Breast epithelium (tissue), 4 donors: ENCODE data around the gene MET. TPM values are rescaled to one million over a fixed set of nuclear protein-coding genes. Genes with fewer than 3 reads are reported as not detected.

ENCODE experiments used
- DNase-seq, 2 donors: peaks; one replicate each; pipeline ENCODE4 v3.0.0-alpha.2; 2019; ENCODE audit warnings: low spot score in 2 of 2
- H3K27ac ChIP-seq, 2 donors: fragments of 200-600 bp; sonication (generic) in 1 of 2; one replicate each; pipeline ENCODE4 v1.5.1; 2016 to 2019; ENCODE audit warnings: mild to moderate bottlenecking in 1 of 2
- H3K27me3 ChIP-seq, 2 donors: fragments of 200-600 bp; sonication (generic) in 1 of 2; one replicate each; pipeline versions ENCODE4 v1.5.1 to v1.6.0; 2017 to 2019; ENCODE audit warnings: control low read depth in 1 of 2, mild to moderate bottlenecking in 1 of 2
- H3K36me3 ChIP-seq: fragments of 200-600 bp; one replicate; pipeline ENCODE4 v1.5.1; 2019
- H3K4me1 ChIP-seq, 2 donors: fragments of 200-600 bp; sonication (generic); one replicate each; pipeline ENCODE4 v1.5.1; 2016 to 2019; ENCODE audit warnings: control low read depth in 1 of 2
- H3K4me3 ChIP-seq, 3 donors: fragments of 200-600 bp; sonication (generic); 1 replicate in 2 of 3; 2 replicates in 1 of 3; pipeline ENCODE4 v1.5.1; 2016 to 2019; ENCODE audit warnings: mild to moderate bottlenecking in 3 of 3, moderate library complexity in 2 of 3
- H3K9me3 ChIP-seq, 2 donors: fragments of 200-600 bp; sonication (generic) in 1 of 2; one replicate each; pipeline ENCODE4 v1.5.1; 2016 to 2019; ENCODE audit warnings: control low read depth in 1 of 2
- POLR2A ChIP-seq: fragments of 450-650 bp; IDR thresholded peaks from one replicate; pipeline ENCODE4 v1.6.1; 2016; ENCODE audit warnings: antibody characterized with exemption, mild to moderate bottlenecking, moderate library complexity
- POLR2AphosphoS5 ChIP-seq, 3 donors: sonication (generic); formaldehyde crosslinking; IDR thresholded peaks; one replicate each; pipeline ENCODE4 v1.6.1; 2017; ENCODE audit warnings: antibody characterized with exemption in 3 of 3
- intact Hi-C: fragments of 100-400 bp; cut with DNase I; formaldehyde crosslinking; loops from one replicate; pipeline ENCODE4 v1.15.1; 2023; ENCODE audit warnings: low total_unique reads
- total RNA-seq, 3 donors: library from RNA; depleted of rRNA; stranded (reverse); fragments of >200 nt; gene quantifications; one replicate each; pipeline ENCODE4 v1.1.0, GENCODE V29; 2016
- TF ChIP-seq, protein P1 (sequence below), 3 donors: fragments of 450-650 bp; IDR thresholded peaks; one replicate each; pipeline ENCODE4 v1.5.1; 2016 to 2017; ENCODE audit warnings: antibody characterized with exemption in 3 of 3, mild to moderate bottlenecking in 3 of 3, moderate library complexity in 3 of 3

MET gene
- total RNA-seq, 3 donors from 2014 or later, result 25.8 to 85.6 (median 40.6) TPM

DNA sequence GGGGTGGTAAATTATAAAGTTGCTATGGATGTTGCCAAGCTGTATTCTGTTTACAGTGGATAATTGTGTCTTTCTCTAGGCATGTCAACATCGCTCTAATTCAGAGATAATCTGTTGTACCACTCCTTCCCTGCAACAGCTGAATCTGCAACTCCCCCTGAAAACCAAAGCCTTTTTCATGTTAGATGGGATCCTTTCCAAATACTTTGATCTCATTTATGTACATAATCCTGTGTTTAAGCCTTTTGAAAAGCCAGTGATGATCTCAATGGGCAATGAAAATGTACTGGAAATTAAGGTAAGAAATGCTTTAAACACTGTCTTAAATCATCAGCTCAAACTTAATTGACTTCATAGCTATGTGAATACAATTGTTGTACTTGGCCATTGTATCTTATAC lies 91.0 kb downstream of the MET start:
- no peak for DNase-seq
- intact Hi-C loops, result no loop called here
- Histone ChIP-seq H3K27ac (no peak overlapping the region), H3K36me3 (no peaks in the 10 kb centered on the region), H3K27me3 (no peaks in the 10 kb centered on the region), H3K4me3 (no peak overlapping the region), H3K4me1 (no peaks in the 10 kb centered on the region), H3K9me3 (no peaks in the 10 kb centered on the region)
- no peak for TF ChIP-seq POLR2AphosphoS5 (IDR thresholded peaks at IDR 0.05)
- no peak for TF ChIP-seq POLR2A
- TF ChIP-seq, protein P1, sequence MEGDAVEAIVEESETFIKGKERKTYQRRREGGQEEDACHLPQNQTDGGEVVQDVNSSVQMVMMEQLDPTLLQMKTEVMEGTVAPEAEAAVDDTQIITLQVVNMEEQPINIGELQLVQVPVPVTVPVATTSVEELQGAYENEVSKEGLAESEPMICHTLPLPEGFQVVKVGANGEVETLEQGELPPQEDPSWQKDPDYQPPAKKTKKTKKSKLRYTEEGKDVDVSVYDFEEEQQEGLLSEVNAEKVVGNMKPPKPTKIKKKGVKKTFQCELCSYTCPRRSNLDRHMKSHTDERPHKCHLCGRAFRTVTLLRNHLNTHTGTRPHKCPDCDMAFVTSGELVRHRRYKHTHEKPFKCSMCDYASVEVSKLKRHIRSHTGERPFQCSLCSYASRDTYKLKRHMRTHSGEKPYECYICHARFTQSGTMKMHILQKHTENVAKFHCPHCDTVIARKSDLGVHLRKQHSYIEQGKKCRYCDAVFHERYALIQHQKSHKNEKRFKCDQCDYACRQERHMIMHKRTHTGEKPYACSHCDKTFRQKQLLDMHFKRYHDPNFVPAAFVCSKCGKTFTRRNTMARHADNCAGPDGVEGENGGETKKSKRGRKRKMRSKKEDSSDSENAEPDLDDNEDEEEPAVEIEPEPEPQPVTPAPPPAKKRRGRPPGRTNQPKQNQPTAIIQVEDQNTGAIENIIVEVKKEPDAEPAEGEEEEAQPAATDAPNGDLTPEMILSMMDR (IDR thresholded peaks at IDR 0.05), result no peak

GRCh38 chr7:116763647-116764046 lies 91.7 kb downstream of the MET start:
- no peak overlapping the region for H3K27ac ChIP-seq
- H3K36me3 ChIP-seq, result no peaks in the 10 kb centered on the region
- no peaks in the 10 kb centered on the region for H3K9me3 ChIP-seq
- intact Hi-C loops, result no loop called here
- no peaks in the 10 kb centered on the region for H3K27me3 ChIP-seq
- no peak for TF ChIP-seq POLR2A
- TF ChIP-seq POLR2AphosphoS5 (IDR thresholded peaks at IDR 0.05), result no peak
- TF ChIP-seq, protein P1 (IDR thresholded peaks at IDR 0.05), result no peak
- H3K4me3 ChIP-seq, result no peak overlapping the region
- DNase-seq, result no peak
- H3K4me1 ChIP-seq, result no peaks in the 10 kb centered on the region

DNA sequence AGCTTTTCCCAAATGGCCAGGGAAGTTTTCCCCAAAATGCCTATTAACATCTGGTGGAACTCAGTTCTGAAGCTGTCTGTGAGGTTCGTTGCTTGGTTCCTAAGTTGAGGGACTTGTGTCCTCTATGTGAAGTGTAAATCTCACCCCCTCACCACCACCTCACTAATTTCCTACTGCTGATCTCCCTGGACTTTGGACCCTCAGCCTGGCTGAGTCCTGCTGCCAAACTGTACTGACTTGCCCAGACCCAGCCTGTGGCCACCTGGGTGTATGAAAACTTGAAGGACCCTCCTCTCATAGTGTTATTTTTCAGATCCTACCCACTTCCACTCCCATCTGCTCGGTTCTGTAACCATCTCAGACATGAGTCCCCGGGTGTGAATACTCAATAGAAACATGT lies 94.9 kb downstream of the MET start:
- no peaks in the 10 kb centered on the region for H3K27me3 ChIP-seq
- no peak for TF ChIP-seq POLR2AphosphoS5 (IDR thresholded peaks at IDR 0.05)
- TF ChIP-seq POLR2A, result no peak
- TF ChIP-seq, protein P1 (IDR thresholded peaks at IDR 0.05), result no peak
- intact Hi-C loops, result no loop called here
- no peak overlapping the region for H3K27ac ChIP-seq
- DNase-seq, result no peak
- H3K9me3 ChIP-seq, result no peaks in the 10 kb centered on the region
- no peaks in the 10 kb centered on the region for H3K4me1 ChIP-seq
- no peak overlapping the region for H3K4me3 ChIP-seq
- no peaks in the 10 kb centered on the region for H3K36me3 ChIP-seq

- Histone ChIP-seq H3K27me3 (no peaks in the 10 kb centered on the region), H3K27ac (no peak overlapping the region), H3K4me3 (no peak overlapping the region), H3K4me1 (no peaks in the 10 kb centered on the region), H3K9me3 (no peaks in the 10 kb centered on the region), H3K36me3 (no peaks in the 10 kb centered on the region)
- no peak for DNase-seq
- intact Hi-C loops, result no loop called here
- no peak for TF ChIP-seq POLR2AphosphoS5 (IDR thresholded peaks at IDR 0.05)
- no peak for TF ChIP-seq POLR2A
- TF ChIP-seq, protein P1 (IDR thresholded peaks at IDR 0.05), result no peak
These were observed 97.5 kb downstream of the MET start for GRCh38 chr7:116769546-116769945.

- no peaks in the 10 kb centered on the region for H3K36me3 ChIP-seq
- no peak for TF ChIP-seq POLR2AphosphoS5 (IDR thresholded peaks at IDR 0.05)
- no peak for TF ChIP-seq POLR2A
- TF ChIP-seq, protein P1 (IDR thresholded peaks at IDR 0.05), result no peak
- H3K27ac ChIP-seq, result no peak overlapping the region
- intact Hi-C loops, result no loop called here
- no peak for DNase-seq
- H3K27me3 ChIP-seq, result no peaks in the 10 kb centered on the region
- H3K9me3 ChIP-seq, result no peaks in the 10 kb centered on the region
- H3K4me1 ChIP-seq, result no peaks in the 10 kb centered on the region
- H3K4me3 ChIP-seq, result no peak overlapping the region
These were observed 98.9 kb downstream of the MET start for GRCh38 chr7:116770941-116771340.
